ENCODE data around the gene TM9SF3.

TM9SF3 gene

GRCh38 chr10:96513305-96513697, 73.5 kb downstream of the TM9SF3 start:
- DNase-seq (ENCODE audit: extremely low read depth in 1 of 2, low read depth in 1 of 2), result no peak

GRCh38 chr10:96512524-96513304, 74.1 kb downstream of the TM9SF3 start:
- no peak for DNase-seq (ENCODE audit: extremely low read depth in 1 of 2, low read depth in 1 of 2)

- no peak for DNase-seq (ENCODE audit: extremely low read depth in 1 of 2, low read depth in 1 of 2)
These were observed 75.5 kb downstream of the TM9SF3 start for GRCh38 chr10:96511044-96511945.

GRCh38 chr10:96509017-96509641, 77.7 kb downstream of the TM9SF3 start:
- no peak for DNase-seq (ENCODE audit: extremely low read depth in 1 of 2, low read depth in 1 of 2)

GRCh38 chr10:96507044-96507443, 79.8 kb downstream of the TM9SF3 start:
- no peak for DNase-seq (ENCODE audit: extremely low read depth in 1 of 2, low read depth in 1 of 2)

- DNase-seq (ENCODE audit: extremely low read depth in 1 of 2, low read depth in 1 of 2), result no peak
These were observed 81.4 kb downstream of the TM9SF3 start for GRCh38 chr10:96505150-96506136.

- DNase-seq (ENCODE audit: extremely low read depth in 1 of 2, low read depth in 1 of 2), result no peak
These were observed 84.1 kb downstream of the TM9SF3 start for GRCh38 chr10:96502561-96503282.

- no peak for DNase-seq (ENCODE audit: extremely low read depth in 1 of 2, low read depth in 1 of 2)
These were observed 84.8 kb downstream of the TM9SF3 start for GRCh38 chr10:96501985-96502384.

GRCh38 chr10:96500519-96500918, 86.3 kb downstream of the TM9SF3 start:
- DNase-seq (ENCODE audit: extremely low read depth in 1 of 2, low read depth in 1 of 2), result no peak

- no peak for DNase-seq (ENCODE audit: extremely low read depth in 1 of 2, low read depth in 1 of 2)
These were observed 86.8 kb downstream of the TM9SF3 start for GRCh38 chr10:96500050-96500449.

- no peak for DNase-seq (ENCODE audit: extremely low read depth in 1 of 2, low read depth in 1 of 2)
These were observed 89.4 kb downstream of the TM9SF3 start for GRCh38 chr10:96497391-96497790.

GRCh38 chr10:96496281-96496925, 90.4 kb downstream of the TM9SF3 start:
- DNase-seq (ENCODE audit: extremely low read depth in 1 of 2, low read depth in 1 of 2), result no peak

- DNase-seq (ENCODE audit: extremely low read depth in 1 of 2, low read depth in 1 of 2), result no peak
These were observed 91.3 kb downstream of the TM9SF3 start for GRCh38 chr10:96495544-96495943.

GRCh38 chr10:96494694-96495093, 92.1 kb downstream of the TM9SF3 start:
- no peak for DNase-seq (ENCODE audit: extremely low read depth in 1 of 2, low read depth in 1 of 2)

- DNase-seq (ENCODE audit: extremely low read depth in 1 of 2, low read depth in 1 of 2), result no peak
These were observed 92.8 kb downstream of the TM9SF3 start for GRCh38 chr10:96493871-96494525.

- no peak for DNase-seq (ENCODE audit: extremely low read depth in 1 of 2, low read depth in 1 of 2)
These were observed 93.6 kb downstream of the TM9SF3 start for GRCh38 chr10:96493254-96493653.

- DNase-seq (ENCODE audit: extremely low read depth in 1 of 2, low read depth in 1 of 2), result no peak
These were observed 95.5 kb downstream of the TM9SF3 start for GRCh38 chr10:96491303-96491702.

GRCh38 chr10:96488161-96488935, 98.5 kb downstream of the TM9SF3 start:
- DNase-seq (ENCODE audit: extremely low read depth in 1 of 2, low read depth in 1 of 2), result no peak
